HepG2 (cell line): ENCODE data around the gene CTDSP1. TPM values are rescaled to one million over a fixed set of nuclear protein-coding genes. Genes with fewer than 3 reads are reported as not detected.
A peak's percentile ranks its signal among the peaks of the same experiment; 100 is the strongest.

ENCODE experiments used
- BCL6 ChIP-seq: IDR thresholded peaks from 2 replicates; pipeline ENCODE4 v1.6.1; 2016; ENCODE audit warnings: missing genetic modification reagents, missing compliant biosample characterization
- CREM ChIP-seq, 2 experiments: sonication (generic) in 1 of 2; formaldehyde crosslinking in 1 of 2; IDR thresholded peaks; 2 replicates each; pipeline versions ENCODE4 v1.4.0 to v1.6.1; 2016 to 2020; ENCODE audit warnings: antibody characterized with exemption in 1 of 2, mild to moderate bottlenecking in 1 of 2, missing genetic modification reagents in 1 of 2
- DPF2 ChIP-seq: sonication (generic); formaldehyde crosslinking; IDR thresholded peaks from 2 replicates; pipeline ENCODE4 v1.4.0; 2020; ENCODE audit warnings: mild to moderate bottlenecking, low read depth, missing genetic modification reagents, borderline replicate concordance
- DR1 ChIP-seq: sonication (generic); formaldehyde crosslinking; IDR thresholded peaks from 2 replicates; pipeline ENCODE4 v1.8.0; 2021; ENCODE audit warnings: mild to moderate bottlenecking, missing genetic modification reagents, inconsistent platforms
- NCOA2 ChIP-seq: sonication (generic); formaldehyde crosslinking; IDR thresholded peaks from 2 replicates; pipeline ENCODE4 v1.8.0; 2022; ENCODE audit warnings: inconsistent platforms
- REPIN1 ChIP-seq: sonication (generic); formaldehyde crosslinking; IDR thresholded peaks from 2 replicates; pipeline ENCODE4 v1.8.0; 2022; ENCODE audit warnings: missing genetic modification reagents, low read depth, mild to moderate bottlenecking, borderline replicate concordance
- SRF ChIP-seq: IDR thresholded peaks from 2 replicates; pipeline ENCODE4 v1.6.1; 2011; ENCODE audit warnings: mild to moderate bottlenecking, low read depth, low read length, moderate library complexity
- U2AF2 ChIP-seq: fragments of 200-400 bp; formaldehyde crosslinking; IDR thresholded peaks from 2 replicates; pipeline ENCODE4 v1.6.1; 2017; ENCODE audit warnings: low read depth, mild to moderate bottlenecking, low read length
- ZIK1 ChIP-seq: sonication (generic); formaldehyde crosslinking; IDR thresholded peaks from 2 replicates; pipeline ENCODE4 v1.5.0; 2020; ENCODE audit warnings: mild to moderate bottlenecking, low read depth, missing genetic modification reagents, borderline replicate concordance
- ZNF326 ChIP-seq: sonication (generic); formaldehyde crosslinking; IDR thresholded peaks from 2 replicates; pipeline ENCODE4 v1.4.0; 2020; ENCODE audit warnings: missing genetic modification reagents, borderline replicate concordance
- ZNF589 ChIP-seq: sonication (generic); formaldehyde crosslinking; conservative IDR thresholded peaks from 2 replicates; pipeline ENCODE4 v1.8.0; 2022; ENCODE audit warnings: mild to moderate bottlenecking, moderate library complexity, missing genetic modification reagents
- polyA plus RNA-seq, 8 experiments: library from polyadenylated mRNA; depleted of rRNA in 3 of 8; stranded (reverse) in 7 of 8; unstranded in 1 of 8; fragments of >200 nt; fragmentation: Illumina TruSeq in 4 of 8; extraction: Trizol in 4 of 8; gene quantifications; 2 replicates each; pipeline versions ENCODE4 v1.2.1 to v1.2.3, GENCODE V29; 2011 to 2016; ENCODE audit warnings: low read depth in 4 of 8, missing spikeins in 1 of 8, mixed read lengths in 1 of 8; ENCODE audit not compliant: insufficient read depth in 1 of 8
- total RNA-seq, 5 experiments: library from RNA; depleted of rRNA; stranded (reverse); fragments of >200 nt; fragmentation: Illumina TruSeq; extraction: Trizol; gene quantifications; 2 replicates each; pipeline ENCODE4 v1.2.3, GENCODE V29; 2016; ENCODE audit warnings: low read depth in 1 of 5
- TF ChIP-seq, protein P1 (sequence below): sonication (generic); formaldehyde crosslinking; IDR thresholded peaks from 2 replicates; pipeline ENCODE4 v1.4.0; 2020; ENCODE audit warnings: missing genetic modification reagents
- TF ChIP-seq, protein P2 (sequence below): sonication (generic); formaldehyde crosslinking; IDR thresholded peaks from 2 replicates; pipeline ENCODE4 v1.5.0; 2020; ENCODE audit warnings: missing genetic modification reagents
- TF ChIP-seq, protein P3 (sequence below), 2 experiments: fragments of 450-650 bp in 1 of 2; sonication (generic) in 1 of 2; formaldehyde crosslinking; IDR thresholded peaks; 2 replicates each; pipeline versions ENCODE4 v1.5.0 to v1.8.0; 2020 to 2022; ENCODE audit warnings: mild to moderate bottlenecking in 1 of 2, missing genetic modification reagents in 1 of 2
- TF ChIP-seq, protein P4 (sequence below): sonication (generic); formaldehyde crosslinking; conservative IDR thresholded peaks from 2 replicates; pipeline ENCODE4 v1.4.0; 2020; ENCODE audit warnings: mild to moderate bottlenecking, missing genetic modification reagents, moderate library complexity

The CTDSP1 gene
- total and polyA plus RNA-seq, 2 of the 13 experiments (the other 11 are each of a cell fraction or from before 2014, with no cell fraction given): 91.0 to 268 TPM

DNA sequence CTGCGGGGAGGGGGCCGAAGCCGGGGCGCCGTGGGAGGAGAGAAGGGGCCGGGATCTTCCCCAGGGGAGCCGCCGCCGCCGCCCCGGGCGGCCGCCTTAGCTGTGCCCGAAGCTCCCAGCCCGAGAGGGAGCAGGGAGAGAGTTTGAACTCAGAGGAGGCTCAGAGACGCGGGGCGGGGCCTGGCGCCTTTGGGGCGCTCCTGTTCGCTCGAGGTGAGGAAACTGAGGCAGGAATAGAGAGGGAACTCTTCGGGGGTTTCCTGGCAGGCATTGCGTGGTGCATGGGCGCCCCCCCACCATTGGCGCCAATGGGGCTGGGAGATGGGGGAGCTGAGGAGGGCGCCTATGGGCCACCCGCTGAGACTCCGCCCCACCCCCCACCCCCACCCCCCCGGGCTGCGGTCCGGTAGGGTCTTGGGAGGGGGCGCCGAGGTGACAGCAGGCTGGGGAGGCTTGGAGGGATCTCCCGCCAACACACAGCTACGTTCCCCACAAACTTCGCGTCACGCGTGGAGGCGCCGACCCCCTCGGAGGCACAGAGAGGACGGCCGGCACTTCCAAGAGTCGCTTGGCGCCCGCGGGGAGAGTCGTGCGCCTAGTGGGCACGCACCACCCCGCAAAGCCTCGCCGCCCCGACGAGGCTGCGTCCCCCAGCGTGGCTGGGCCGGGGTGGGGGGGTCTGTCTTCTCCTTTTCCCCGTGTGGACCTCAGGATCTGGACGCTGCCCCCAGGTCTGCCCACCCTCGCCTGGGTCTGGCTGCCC, 680 bp downstream of the CTDSP1 start (continued):
- TF ChIP-seq, protein P1, sequence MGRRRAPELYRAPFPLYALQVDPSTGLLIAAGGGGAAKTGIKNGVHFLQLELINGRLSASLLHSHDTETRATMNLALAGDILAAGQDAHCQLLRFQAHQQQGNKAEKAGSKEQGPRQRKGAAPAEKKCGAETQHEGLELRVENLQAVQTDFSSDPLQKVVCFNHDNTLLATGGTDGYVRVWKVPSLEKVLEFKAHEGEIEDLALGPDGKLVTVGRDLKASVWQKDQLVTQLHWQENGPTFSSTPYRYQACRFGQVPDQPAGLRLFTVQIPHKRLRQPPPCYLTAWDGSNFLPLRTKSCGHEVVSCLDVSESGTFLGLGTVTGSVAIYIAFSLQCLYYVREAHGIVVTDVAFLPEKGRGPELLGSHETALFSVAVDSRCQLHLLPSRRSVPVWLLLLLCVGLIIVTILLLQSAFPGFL: no peak
- no peak for TF ChIP-seq ZIK1
- TF ChIP-seq ZNF326 (CRISPR knock-in tag): no peak
- TF ChIP-seq CREM (IDR thresholded peaks at IDR 0.05): 0 out of 2 replicates have a peak, but pooled peaks have one; percentile 32
- TF ChIP-seq CREM (CRISPR knock-in tag; IDR thresholded peaks at IDR 0.05): no peak
- TF ChIP-seq DPF2 (CRISPR knock-in tag): no peak
- no peak for TF ChIP-seq U2AF2
- TF ChIP-seq NCOA2 (CRISPR knock-in tag): no peak
- TF ChIP-seq SRF: no peak
- TF ChIP-seq DR1 (CRISPR knock-in tag): no peak; the same call in 1 of the 2 replicates
- no peak for TF ChIP-seq BCL6 (CRISPR knock-in tag)
- TF ChIP-seq REPIN1: no peak; the same call in 1 of the 2 replicates
- TF ChIP-seq, protein P2, sequence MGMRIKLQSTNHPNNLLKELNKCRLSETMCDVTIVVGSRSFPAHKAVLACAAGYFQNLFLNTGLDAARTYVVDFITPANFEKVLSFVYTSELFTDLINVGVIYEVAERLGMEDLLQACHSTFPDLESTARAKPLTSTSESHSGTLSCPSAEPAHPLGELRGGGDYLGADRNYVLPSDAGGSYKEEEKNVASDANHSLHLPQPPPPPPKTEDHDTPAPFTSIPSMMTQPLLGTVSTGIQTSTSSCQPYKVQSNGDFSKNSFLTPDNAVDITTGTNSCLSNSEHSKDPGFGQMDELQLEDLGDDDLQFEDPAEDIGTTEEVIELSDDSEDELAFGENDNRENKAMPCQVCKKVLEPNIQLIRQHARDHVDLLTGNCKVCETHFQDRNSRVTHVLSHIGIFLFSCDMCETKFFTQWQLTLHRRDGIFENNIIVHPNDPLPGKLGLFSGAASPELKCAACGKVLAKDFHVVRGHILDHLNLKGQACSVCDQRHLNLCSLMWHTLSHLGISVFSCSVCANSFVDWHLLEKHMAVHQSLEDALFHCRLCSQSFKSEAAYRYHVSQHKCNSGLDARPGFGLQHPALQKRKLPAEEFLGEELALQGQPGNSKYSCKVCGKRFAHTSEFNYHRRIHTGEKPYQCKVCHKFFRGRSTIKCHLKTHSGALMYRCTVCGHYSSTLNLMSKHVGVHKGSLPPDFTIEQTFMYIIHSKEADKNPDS (CRISPR knock-in tag): no peak; the same call in 1 of the 2 replicates
- TF ChIP-seq, protein P3, sequence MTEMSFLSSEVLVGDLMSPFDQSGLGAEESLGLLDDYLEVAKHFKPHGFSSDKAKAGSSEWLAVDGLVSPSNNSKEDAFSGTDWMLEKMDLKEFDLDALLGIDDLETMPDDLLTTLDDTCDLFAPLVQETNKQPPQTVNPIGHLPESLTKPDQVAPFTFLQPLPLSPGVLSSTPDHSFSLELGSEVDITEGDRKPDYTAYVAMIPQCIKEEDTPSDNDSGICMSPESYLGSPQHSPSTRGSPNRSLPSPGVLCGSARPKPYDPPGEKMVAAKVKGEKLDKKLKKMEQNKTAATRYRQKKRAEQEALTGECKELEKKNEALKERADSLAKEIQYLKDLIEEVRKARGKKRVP (CRISPR knock-in tag; IDR thresholded peaks at IDR 0.05): no peak; a peak in 1 of 4 replicates
- TF ChIP-seq, protein P4, sequence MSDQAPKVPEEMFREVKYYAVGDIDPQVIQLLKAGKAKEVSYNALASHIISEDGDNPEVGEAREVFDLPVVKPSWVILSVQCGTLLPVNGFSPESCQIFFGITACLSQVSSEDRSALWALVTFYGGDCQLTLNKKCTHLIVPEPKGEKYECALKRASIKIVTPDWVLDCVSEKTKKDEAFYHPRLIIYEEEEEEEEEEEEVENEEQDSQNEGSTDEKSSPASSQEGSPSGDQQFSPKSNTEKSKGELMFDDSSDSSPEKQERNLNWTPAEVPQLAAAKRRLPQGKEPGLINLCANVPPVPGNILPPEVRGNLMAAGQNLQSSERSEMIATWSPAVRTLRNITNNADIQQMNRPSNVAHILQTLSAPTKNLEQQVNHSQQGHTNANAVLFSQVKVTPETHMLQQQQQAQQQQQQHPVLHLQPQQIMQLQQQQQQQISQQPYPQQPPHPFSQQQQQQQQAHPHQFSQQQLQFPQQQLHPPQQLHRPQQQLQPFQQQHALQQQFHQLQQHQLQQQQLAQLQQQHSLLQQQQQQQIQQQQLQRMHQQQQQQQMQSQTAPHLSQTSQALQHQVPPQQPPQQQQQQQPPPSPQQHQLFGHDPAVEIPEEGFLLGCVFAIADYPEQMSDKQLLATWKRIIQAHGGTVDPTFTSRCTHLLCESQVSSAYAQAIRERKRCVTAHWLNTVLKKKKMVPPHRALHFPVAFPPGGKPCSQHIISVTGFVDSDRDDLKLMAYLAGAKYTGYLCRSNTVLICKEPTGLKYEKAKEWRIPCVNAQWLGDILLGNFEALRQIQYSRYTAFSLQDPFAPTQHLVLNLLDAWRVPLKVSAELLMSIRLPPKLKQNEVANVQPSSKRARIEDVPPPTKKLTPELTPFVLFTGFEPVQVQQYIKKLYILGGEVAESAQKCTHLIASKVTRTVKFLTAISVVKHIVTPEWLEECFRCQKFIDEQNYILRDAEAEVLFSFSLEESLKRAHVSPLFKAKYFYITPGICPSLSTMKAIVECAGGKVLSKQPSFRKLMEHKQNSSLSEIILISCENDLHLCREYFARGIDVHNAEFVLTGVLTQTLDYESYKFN (CRISPR knock-in tag): no peak
- peak; percentile 54 for TF ChIP-seq ZNF589 (CRISPR knock-in tag)
